Transverse colon (tissue), 4 donors: Measurements from ENCODE around the gene EVI5. TPM values are rescaled to one million over a fixed set of nuclear protein-coding genes. Genes with fewer than 3 reads are reported as not detected.

Experiments
- DNase-seq: peaks from one replicate; pipeline ENCODE4 v3.0.0-alpha.2; 2019
- H3K27ac ChIP-seq, 4 donors: fragments of 200-600 bp; sonication (generic); 2 replicates each; pipeline ENCODE4 v1.5.1; 2016 to 2018; ENCODE audit warnings: inconsistent platforms in 4 of 4
- H3K27me3 ChIP-seq: fragments of 200-600 bp; sonication (generic); 2 replicates; pipeline ENCODE4 v1.5.1; 2017; ENCODE audit warnings: inconsistent platforms
- H3K36me3 ChIP-seq, 4 donors: fragments of 200-600 bp; sonication (generic); 2 replicates each; pipeline ENCODE4 v1.5.1; 2017 to 2019; ENCODE audit warnings: inconsistent platforms in 4 of 4
- H3K4me1 ChIP-seq, 4 donors: fragments of 200-600 bp; sonication (generic); 2 replicates each; pipeline ENCODE4 v1.5.1; 2017 to 2020; ENCODE audit warnings: inconsistent platforms in 4 of 4
- H3K4me3 ChIP-seq, 4 donors: fragments of 200-600 bp; sonication (generic); 1 replicate in 1 of 4; 2 replicates in 3 of 4; pipeline versions ENCODE4 v1.5.1 to v1.6.1; 2017 to 2019; ENCODE audit warnings: inconsistent platforms in 4 of 4
- H3K9me3 ChIP-seq, 2 donors: fragments of 200-600 bp; sonication (generic); 2 replicates each; pipeline ENCODE4 v1.5.1; 2017 to 2019; ENCODE audit warnings: inconsistent platforms in 2 of 2
- CTCF ChIP-seq, 5 experiments: fragments of 200-600 bp in 3 of 5; fragments of 450-650 bp in 2 of 5; sonication (generic) in 3 of 5; IDR thresholded peaks; 1 replicate in 2 of 5; 2 replicates in 3 of 5; pipeline ENCODE4 v1.5.1; 2016 to 2017; ENCODE audit warnings: antibody characterized with exemption in 5 of 5, inconsistent platforms in 3 of 5, mild to moderate bottlenecking in 2 of 5, moderate library complexity in 1 of 5
- EP300 ChIP-seq: sonication (generic); formaldehyde crosslinking; IDR thresholded peaks from one replicate; pipeline ENCODE4 v1.6.1; 2017; ENCODE audit warnings: antibody characterized with exemption, low read depth
- POLR2A ChIP-seq: fragments of 450-650 bp; IDR thresholded peaks from one replicate; pipeline ENCODE4 v1.6.1; 2016; ENCODE audit warnings: antibody characterized with exemption, mild to moderate bottlenecking, moderate library complexity
- POLR2AphosphoS5 ChIP-seq, 3 donors: sonication (generic); formaldehyde crosslinking; IDR thresholded peaks; one replicate each; pipeline ENCODE4 v1.6.1; 2016; ENCODE audit warnings: antibody characterized with exemption in 3 of 3
- whole genome bisulfite sequencing, 2 donors: methylation state at CpG; one replicate each; pipeline ENCODE4 v1.1.5; 2018; ENCODE audit warnings: low coverage in 1 of 2; 5-methylcytosine and 5-hydroxymethylcytosine counted together
- in situ Hi-C, 4 donors: fragments of 200-750 bp; cut with MboI; loops; one replicate each; pipeline versions ENCODE4 v1.15.0 to v1.15.1; 2017; ENCODE audit warnings: low sequenced_read_pairs in 3 of 4, low pct_ligation_motif_present in 1 of 4, low pct_unique_long_range_greater_than_20kb in 1 of 4
- intact Hi-C: fragments of 100-400 bp; cut with DNase I; formaldehyde crosslinking; loops from one replicate; pipeline ENCODE4 v1.15.1; 2023; ENCODE audit warnings: low total_unique reads
- total RNA-seq, 4 donors: library from RNA; depleted of rRNA; stranded (reverse); fragments of >200 nt; gene quantifications; one replicate each; pipeline ENCODE4 v1.1.0, GENCODE V29; 2016

Gene EVI5
- total RNA-seq, 4 donors from 2014 or later, result 10.5 to 57.6 (median 15.3) TPM

GRCh38 chr1:92480813-92481598, 303.9 kb downstream of the EVI5 start:
- in situ Hi-C loops, result no loop called here
- peaks cover 81% of the 10 kb centered on the region for H3K27me3 ChIP-seq
- H3K4me1 ChIP-seq, result peaks cover 10 to 60% (median 58%) of the 10 kb centered on the region in 4 donors
- no peak for TF ChIP-seq POLR2AphosphoS5 (IDR thresholded peaks at IDR 0.05)
- TF ChIP-seq POLR2A, result no peak
- no peak for TF ChIP-seq CTCF (IDR thresholded peaks at IDR 0.05)
- TF ChIP-seq EP300, result no peak
- H3K27ac ChIP-seq, result no peak overlapping the region
- H3K36me3 ChIP-seq, result no peaks in the 10 kb centered on the region
- H3K4me3 ChIP-seq, result peak overlapping the region in 2 of 4 donors; percentile 16 to 64
- no peaks in the 10 kb centered on the region for H3K9me3 ChIP-seq
- 37% methylated on average over 47 of the region's 65 CpGs; no CpG with 5 or more reads in 1 of the 2 donors for whole genome bisulfite sequencing, 2 donors
- DNase-seq, result no peak
- intact Hi-C loops, result no loop called here

- Histone ChIP-seq H3K4me3 (peak overlapping the region in 2 of 4 donors; percentile 16 to 64), H3K36me3 (no peaks in the 10 kb centered on the region), H3K27me3 (peaks cover 79% of the 10 kb centered on the region), H3K4me1 (peaks cover 8 to 53% (median 51%) of the 10 kb centered on the region in 4 donors), H3K27ac (no peak overlapping the region), H3K9me3 (no peaks in the 10 kb centered on the region)
- TF ChIP-seq POLR2AphosphoS5 (IDR thresholded peaks at IDR 0.05) (no peak), EP300 (no peak), CTCF (IDR thresholded peaks at IDR 0.05) (no peak), POLR2A (no peak)
- 42% methylated on average over 51 of the region's 59 CpGs; no CpG with 5 or more reads in 1 of the 2 donors for WGBS, 2 donors
- in situ Hi-C loops, result no loop called here
- DNase-seq, result no peak
- intact Hi-C loops, result no loop called here
These were observed 304.6 kb downstream of the EVI5 start for GRCh38 chr1:92480200-92480812.

GRCh38 chr1:92479587-92479986, 305.3 kb downstream of the EVI5 start:
- Histone ChIP-seq H3K4me1 (peaks cover 7 to 46% (median 43%) of the 10 kb centered on the region in 4 donors), H3K36me3 (no peaks in the 10 kb centered on the region), H3K4me3 (no peak overlapping the region), H3K27ac (no peak overlapping the region), H3K27me3 (peaks cover 72% of the 10 kb centered on the region), H3K9me3 (no peaks in the 10 kb centered on the region)
- TF ChIP-seq POLR2AphosphoS5 (IDR thresholded peaks at IDR 0.05) (no peak), POLR2A (no peak), EP300 (no peak), CTCF (IDR thresholded peaks at IDR 0.05) (no peak)
- in situ Hi-C loops (no loop called here), intact Hi-C loops (no loop called here)
- no peak for DNase-seq
- WGBS, 2 donors, result 90 to 94% methylated on average over 5 to 9 of the region's 9 CpGs

GRCh38 chr1:92478393-92478792, 306.5 kb downstream of the EVI5 start:
- intact Hi-C loops, result no loop called here
- no peak for DNase-seq
- in situ Hi-C loops, result no loop called here
- Histone ChIP-seq H3K9me3 (no peaks in the 10 kb centered on the region), H3K4me3 (no peak overlapping the region), H3K36me3 (no peaks in the 10 kb centered on the region), H3K27me3 (peaks cover 60% of the 10 kb centered on the region), H3K27ac (no peak overlapping the region), H3K4me1 (peaks cover 4 to 34% (median 31%) of the 10 kb centered on the region in 4 donors)
- no peak for TF ChIP-seq POLR2A
- no peak for TF ChIP-seq CTCF (IDR thresholded peaks at IDR 0.05)
- no peak for TF ChIP-seq EP300
- WGBS, 2 donors, result 78 to 88% methylated on average over 1 to 3 of the region's 3 CpGs
